Kidney (tissue), 14 donors: ENCODE data around the gene GNB1. TPM values are rescaled to one million over a fixed set of nuclear protein-coding genes. Genes with fewer than 3 reads are reported as not detected.

Source experiments
- DNase-seq, 5 donors: peaks; one replicate each; pipeline ENCODE4 v3.0.0-alpha.2; 2013 to 2020
- FAIRE-seq: peaks from 2 replicates; lab custom pipeline; 2012; peaks lifted over from hg19 to GRCh38; lab: Jason Lieb, UNC
- H3K27ac ChIP-seq, 2 donors: one replicate each; pipeline ENCODE4 v1.7.0; 2013; ENCODE audit warnings: low read depth in 2 of 2, low read length in 2 of 2, inconsistent platforms in 1 of 2
- H3K27me3 ChIP-seq: one replicate; pipeline ENCODE4 v1.7.1; 2013; ENCODE audit warnings: low read length, inconsistent platforms; ENCODE audit not compliant: control insufficient read depth, insufficient read depth
- H3K36me3 ChIP-seq, 3 donors: one replicate each; pipeline versions ENCODE4 v1.7.0 to v1.7.1; 2013; ENCODE audit warnings: low read length in 3 of 3, control low read depth in 1 of 3, inconsistent platforms in 1 of 3; ENCODE audit not compliant: insufficient read depth in 3 of 3, control insufficient read depth in 2 of 3
- H3K4me1 ChIP-seq, 3 donors: one replicate each; pipeline versions ENCODE4 v1.7.0 to v1.7.1; 2013; ENCODE audit warnings: low read length in 3 of 3, inconsistent platforms in 1 of 3, low read depth in 1 of 3; ENCODE audit not compliant: control insufficient read depth in 2 of 3, insufficient read depth in 2 of 3
- H3K4me3 ChIP-seq, 3 donors: one replicate each; pipeline versions ENCODE4 v1.7.0 to v1.8.1; 2013; ENCODE audit warnings: low read length in 3 of 3, control low read depth in 1 of 3, inconsistent platforms in 1 of 3
- H3K9ac ChIP-seq, 3 donors: one replicate each; pipeline versions ENCODE4 v1.7.0 to v1.7.1; 2013; ENCODE audit warnings: low read length in 3 of 3, control low read depth in 1 of 3, inconsistent platforms in 1 of 3
- H3K9me3 ChIP-seq, 3 donors: one replicate each; pipeline versions ENCODE4 v1.7.0 to v1.7.1; 2013; ENCODE audit warnings: low read length in 3 of 3, control low read depth in 1 of 3, inconsistent platforms in 1 of 3; ENCODE audit not compliant: control insufficient read depth in 2 of 3, insufficient read depth in 1 of 3
- CTCF ChIP-seq: IDR thresholded peaks from 3 replicates; pipeline ENCODE4 v1.5.1; 2012; ENCODE audit warnings: mild to moderate bottlenecking, moderate library complexity, borderline replicate concordance; ENCODE audit not compliant: insufficient read depth; ENCODE audit errors: extremely low read depth
- intact Hi-C: fragments of 100-400 bp; cut with DNase I; formaldehyde crosslinking; loops from one replicate; pipeline ENCODE4 v1.11.1; 2022
- polyA plus RNA-seq: library from polyadenylated mRNA; stranded (reverse); fragments of 350-450 nt; fragmentation: Illumina TruSeq; extraction: RNeasy Lipid Tissue Mini Kit (QIAGEN cat#74804); gene quantifications from one replicate; pipeline ENCODE4 v1.2.3, GENCODE V29; 2014; ENCODE audit warnings: low read depth, low replicate concordance; ENCODE audit not compliant: insufficient read depth
- total RNA-seq: library from RNA; stranded (reverse); fragmentation: NEBNext Ultra II Directional; extraction: Animal tissue kit (Norgen Biotek cat#: 25700); gene quantifications from one replicate; pipeline ENCODE4 v1.2.1, GENCODE V29; 2021
- donor health status: control.
- donor health status: control.
- donor health status: control.
- donor health status: control.
- donor health status: control.
- donor health status: DM: yes; HTN: yes; CAD: no.
- donor health status: Normal renal cell carcinoma (clear cell type).

The GNB1 gene
- total and polyA plus RNA-seq, 2 donors from 2014 or later = 144 to 347 TPM

- FAIRE-seq (no peak), DNase-seq (peak in 1 of 5 donors; percentile 50)
- Histone ChIP-seq H3K9me3 (no peaks in the 10 kb centered on the region), H3K36me3 (no peaks in the 10 kb centered on the region), H3K27me3 (no peaks in the 10 kb centered on the region), H3K9ac (peak overlapping the region in 1 of 3 donors; percentile 26), H3K27ac (no peak overlapping the region), H3K4me3 (peak overlapping the region in 1 of 3 donors; percentile 46), H3K4me1 (peaks cover 0 to 13% (median 0%) of the 10 kb centered on the region in 3 donors)
- intact Hi-C loops = no loop called here
- TF ChIP-seq CTCF = no peak
These were observed 19.2 kb upstream of the GNB1 start for GRCh38 chr1:1910033-1910465.

GRCh38 chr1:1908506-1908791, 17.6 kb upstream of the GNB1 start:
- H3K9me3 ChIP-seq = no peaks in the 10 kb centered on the region
- DNase-seq (peak in 1 of 5 donors; percentile 89), FAIRE-seq (no peak)
- no peak for TF ChIP-seq CTCF
- peaks cover 0 to 13% (median 0%) of the 10 kb centered on the region in 3 donors for H3K4me1 ChIP-seq
- intact Hi-C loops = no loop called here
- peak overlapping the region; percentile 33 to 71 for H3K27ac ChIP-seq
- H3K9ac ChIP-seq = peak overlapping the region in 2 of 3 donors; percentile 65 to 69
- no peaks in the 10 kb centered on the region for H3K36me3 ChIP-seq
- no peaks in the 10 kb centered on the region for H3K27me3 ChIP-seq
- H3K4me3 ChIP-seq = peak overlapping the region; percentile 36 to 68 (median 39)

GRCh38 chr1:1907098-1907736, 16.3 kb upstream of the GNB1 start:
- FAIRE-seq (no peak), DNase-seq (peak in 2 of 5 donors; percentile 69 to 81)
- no peaks in the 10 kb centered on the region for H3K27me3 ChIP-seq
- no peak overlapping the region for H3K9ac ChIP-seq
- no peak overlapping the region for H3K27ac ChIP-seq
- H3K4me1 ChIP-seq = peaks cover 0 to 13% (median 0%) of the 10 kb centered on the region in 3 donors
- no peaks in the 10 kb centered on the region for H3K36me3 ChIP-seq
- intact Hi-C loops = no loop called here
- no peak for TF ChIP-seq CTCF
- no peak overlapping the region for H3K4me3 ChIP-seq
- no peaks in the 10 kb centered on the region for H3K9me3 ChIP-seq
